Mesenteric fat pad (tissue), 1 donor: ENCODE data around the gene TGFBR3L. TPM values are rescaled to one million over a fixed set of nuclear protein-coding genes. Genes with fewer than 3 reads are reported as not detected.
A peak's percentile ranks its signal among the peaks of the same experiment; 100 is the strongest.
"Not testable (repeated sequence)": the region's sequence is repeated elsewhere in the genome, so short reads cannot be mapped to it uniquely, and the experiment has no call there.

Experiments
- DNase-seq: peaks from one replicate; pipeline ENCODE4 v3.0.0-alpha.2; 2020; ENCODE audit warnings: low spot score
- total RNA-seq: library from RNA; stranded (reverse); fragmentation: NEBNext Ultra II Directional; extraction: Animal tissue kit (Norgen Biotek cat#: 25700); gene quantifications from one replicate; pipeline ENCODE4 v1.2.1, GENCODE V29; 2021
- donor health status: DM: yes; HTN: yes; CAD: no.

The TGFBR3L gene
- total RNA-seq, 1 donor from 2014 or later = not detected

DNA sequence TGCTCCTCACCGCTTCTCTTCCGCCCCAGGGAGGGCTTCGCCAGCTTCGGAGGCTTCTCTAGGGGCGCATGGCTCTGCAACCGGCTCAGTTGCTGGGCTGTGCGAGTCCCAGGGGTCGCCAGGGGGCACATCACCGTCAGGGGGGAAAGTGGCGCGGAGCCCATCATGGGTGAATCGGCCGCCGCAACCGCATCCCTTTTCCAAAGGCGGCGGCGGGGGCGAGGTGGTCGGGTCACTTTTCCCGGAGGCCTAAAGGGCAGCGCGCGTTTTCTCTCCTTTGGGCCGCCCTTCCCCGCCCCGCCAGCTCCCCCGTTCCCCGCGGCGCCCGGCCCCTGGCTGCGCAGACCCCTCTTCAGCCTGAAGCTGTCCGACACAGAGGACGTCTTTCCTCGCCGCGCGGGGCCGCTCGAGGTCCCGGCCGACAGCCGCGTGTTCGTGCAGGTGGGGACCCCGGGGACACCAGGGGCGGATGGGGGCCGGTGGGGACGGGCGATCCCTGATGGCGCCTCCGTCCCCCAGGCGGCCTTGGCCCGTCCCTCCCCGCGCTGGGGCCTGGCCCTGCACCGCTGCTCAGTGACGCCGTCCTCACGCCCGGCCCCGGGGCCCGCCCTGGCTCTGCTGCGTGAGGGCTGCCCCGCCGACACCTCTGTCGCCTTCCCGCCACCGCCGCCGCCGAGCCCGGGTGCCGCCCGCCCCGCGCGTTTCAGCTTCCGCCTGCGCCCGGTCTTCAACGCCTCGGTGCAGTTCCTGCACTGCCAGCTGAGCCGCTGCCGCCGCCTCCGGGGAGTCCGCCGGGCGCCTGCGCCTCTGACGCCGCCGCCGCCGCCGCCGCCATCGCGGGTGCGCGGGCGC, 1.7 kb downstream of the TGFBR3L start:
- no peak for DNase-seq

DNA sequence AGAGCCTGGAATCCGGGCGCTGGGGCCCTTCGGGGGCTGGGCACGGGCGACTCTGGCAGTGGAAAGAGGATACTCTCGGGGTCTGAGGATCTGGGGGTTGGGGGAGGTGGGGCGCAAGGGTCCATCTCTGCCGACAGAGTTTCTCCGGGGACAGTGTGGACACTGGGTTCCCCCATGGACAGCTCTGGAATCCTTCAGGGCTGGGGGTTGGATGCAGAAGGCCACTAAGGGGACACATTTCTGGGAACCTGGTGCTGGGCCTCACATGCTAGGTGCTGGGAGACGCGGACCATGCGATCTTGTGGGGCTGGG, 2.3 kb downstream of the TGFBR3L start:
- DNase-seq = no peak

DNA sequence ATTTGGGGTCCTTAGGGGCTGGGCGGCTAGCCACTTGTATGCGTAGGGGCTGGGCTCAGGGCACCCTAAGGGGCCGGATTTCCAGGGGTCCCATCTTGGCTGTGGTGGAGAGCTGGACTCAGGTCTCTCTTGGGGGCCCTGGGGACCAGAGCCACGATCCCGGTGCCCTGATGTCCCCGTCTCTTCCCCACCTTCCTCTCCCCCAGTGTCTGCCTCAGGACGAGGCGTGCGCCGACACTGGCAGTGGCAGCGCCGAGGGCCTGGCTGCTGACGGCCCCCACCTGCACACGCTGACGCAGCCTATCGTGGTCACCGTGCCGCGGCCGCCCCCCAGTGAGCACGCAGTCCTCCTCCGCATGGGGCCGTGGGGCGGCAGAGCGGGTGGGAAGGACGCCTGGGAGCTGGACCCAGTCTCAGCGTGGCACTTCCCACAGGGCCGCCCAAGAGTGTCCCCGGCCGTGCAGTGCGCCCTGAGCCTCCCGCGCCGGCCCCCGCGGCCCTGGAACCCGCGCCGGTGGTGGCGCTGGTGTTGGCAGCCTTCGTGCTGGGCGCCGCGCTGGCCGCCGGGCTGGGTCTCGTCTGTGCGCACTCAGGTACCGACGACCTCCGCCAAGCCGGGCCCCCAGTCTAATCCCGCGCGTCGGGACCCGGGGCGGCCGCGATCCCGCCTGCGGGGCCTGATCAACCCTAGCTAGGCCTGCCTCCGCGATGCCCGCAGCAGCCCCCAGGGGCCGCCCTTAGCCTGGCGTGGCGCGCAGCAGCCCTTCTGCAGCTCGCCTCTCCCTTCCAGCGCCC, 2.8 kb downstream of the TGFBR3L start:
- no peak for DNase-seq

DNA sequence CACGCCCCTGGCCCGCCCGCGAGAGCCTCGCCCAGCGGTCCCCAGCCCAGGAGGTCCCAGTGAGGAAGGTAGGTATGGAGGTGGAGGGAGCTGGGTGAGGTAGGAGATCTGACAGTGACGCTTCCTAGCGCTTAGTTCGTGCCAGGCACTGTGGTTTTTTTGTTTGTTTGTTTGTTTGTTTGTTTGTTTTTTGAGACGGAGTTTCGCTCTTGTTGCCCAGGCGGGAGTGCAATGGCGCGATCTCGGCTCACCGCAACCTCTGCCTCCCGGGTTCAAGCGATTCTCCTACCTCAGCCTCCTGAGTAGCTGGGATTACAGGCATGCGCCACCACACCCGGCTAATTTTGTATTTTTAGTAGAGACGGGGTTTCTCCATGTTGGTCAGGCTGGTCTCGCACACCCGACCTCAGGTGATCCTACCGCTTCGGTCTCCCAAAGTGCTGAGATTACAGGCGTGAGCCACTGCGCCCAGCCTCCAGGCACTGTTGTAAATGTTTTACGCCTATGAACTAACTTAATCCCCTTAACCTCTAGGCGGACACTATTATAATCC, 3.5 kb downstream of the TGFBR3L start:
- not testable (repeated sequence) for DNase-seq

DNA sequence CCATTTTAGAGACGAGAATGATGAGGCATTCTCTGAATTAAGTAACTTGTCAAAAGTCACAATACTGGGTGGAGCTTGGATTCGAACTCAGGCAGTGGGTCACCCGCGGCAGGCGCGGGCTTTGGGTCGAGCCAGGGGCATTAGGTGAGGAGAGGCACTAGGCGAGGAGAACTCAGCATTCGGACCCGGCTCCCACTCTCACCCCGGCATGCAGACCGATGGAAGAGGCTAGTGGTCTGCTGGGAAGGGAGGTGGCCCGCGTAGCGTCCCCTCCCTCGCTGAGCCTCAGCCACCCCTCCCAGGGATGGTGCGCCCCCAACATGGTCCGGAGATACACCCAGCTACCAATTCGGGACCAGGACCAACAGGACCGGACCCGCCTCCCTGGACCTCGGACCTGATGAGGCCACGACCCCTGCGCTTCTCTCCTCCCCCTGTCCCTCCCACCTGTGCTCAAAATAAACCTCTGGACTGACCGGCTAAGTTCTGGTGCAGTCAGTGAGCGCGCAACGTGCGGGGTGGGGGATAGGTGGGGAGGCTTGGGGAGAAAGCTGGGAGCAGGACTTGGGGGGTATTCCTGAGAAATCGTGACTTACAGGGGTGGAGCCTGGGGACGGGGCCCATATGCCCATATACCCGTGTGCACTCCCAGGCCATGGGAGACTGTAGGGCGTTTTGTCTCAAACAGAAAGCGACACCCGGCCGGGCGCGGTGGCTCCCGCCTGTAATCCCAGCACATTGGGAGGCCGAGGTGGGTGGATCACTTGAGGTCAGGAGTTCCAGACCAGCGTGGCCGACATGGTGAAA, 4.2 kb downstream of the TGFBR3L start:
- DNase-seq = no peak

DNA sequence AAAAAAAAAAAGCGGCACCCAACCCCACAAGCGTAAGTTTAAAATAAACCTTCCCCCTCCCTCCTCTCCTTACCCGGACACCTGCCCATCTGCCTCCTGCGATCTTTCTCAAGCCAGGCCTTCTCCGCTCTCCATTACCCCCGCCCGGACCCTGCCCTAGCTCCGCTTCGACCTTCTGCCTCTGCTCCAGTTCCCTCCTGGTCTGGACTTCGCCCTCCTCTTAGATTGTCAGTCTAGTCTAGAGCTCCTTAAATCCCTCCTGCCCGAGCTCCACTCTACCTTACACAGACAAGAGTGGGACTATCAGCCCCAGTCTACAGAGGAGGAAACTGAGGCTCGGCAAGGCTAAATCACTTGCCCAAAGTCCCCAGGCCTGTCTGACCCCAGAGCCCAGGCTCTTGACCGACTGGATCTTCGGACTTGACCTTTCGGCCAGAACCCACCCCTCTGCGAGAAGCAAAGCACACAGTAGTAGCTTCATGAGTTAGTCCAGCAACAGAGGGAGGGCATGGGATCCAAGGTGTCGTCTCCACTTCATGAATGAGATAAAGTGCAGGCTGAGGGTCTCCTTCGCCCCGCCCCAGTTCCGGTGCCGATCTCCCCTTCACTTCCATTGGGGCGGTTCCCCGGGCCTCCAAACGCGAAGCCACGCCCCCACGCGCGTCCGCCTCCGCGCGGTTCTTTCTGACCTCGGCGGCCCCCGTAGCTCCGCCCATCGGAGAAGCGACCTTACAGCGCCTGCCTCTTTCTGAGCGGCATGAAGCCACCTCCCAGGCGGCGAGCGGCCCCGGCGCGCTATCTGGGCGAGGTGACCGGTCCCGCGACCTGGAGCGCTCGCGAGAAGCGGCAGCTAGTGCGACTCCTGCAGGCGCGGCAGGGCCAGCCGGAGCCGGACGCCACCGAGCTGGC, 5.2 kb downstream of the TGFBR3L start, which contains the start of gene SNAPC2:
TSS of gene SNAPC2 (plus strand) at position 729 of the 909 bp plus-strand sequence. CDS start at position 758, 29 bp downstream.
- peak; percentile 98 for DNase-seq

DNA sequence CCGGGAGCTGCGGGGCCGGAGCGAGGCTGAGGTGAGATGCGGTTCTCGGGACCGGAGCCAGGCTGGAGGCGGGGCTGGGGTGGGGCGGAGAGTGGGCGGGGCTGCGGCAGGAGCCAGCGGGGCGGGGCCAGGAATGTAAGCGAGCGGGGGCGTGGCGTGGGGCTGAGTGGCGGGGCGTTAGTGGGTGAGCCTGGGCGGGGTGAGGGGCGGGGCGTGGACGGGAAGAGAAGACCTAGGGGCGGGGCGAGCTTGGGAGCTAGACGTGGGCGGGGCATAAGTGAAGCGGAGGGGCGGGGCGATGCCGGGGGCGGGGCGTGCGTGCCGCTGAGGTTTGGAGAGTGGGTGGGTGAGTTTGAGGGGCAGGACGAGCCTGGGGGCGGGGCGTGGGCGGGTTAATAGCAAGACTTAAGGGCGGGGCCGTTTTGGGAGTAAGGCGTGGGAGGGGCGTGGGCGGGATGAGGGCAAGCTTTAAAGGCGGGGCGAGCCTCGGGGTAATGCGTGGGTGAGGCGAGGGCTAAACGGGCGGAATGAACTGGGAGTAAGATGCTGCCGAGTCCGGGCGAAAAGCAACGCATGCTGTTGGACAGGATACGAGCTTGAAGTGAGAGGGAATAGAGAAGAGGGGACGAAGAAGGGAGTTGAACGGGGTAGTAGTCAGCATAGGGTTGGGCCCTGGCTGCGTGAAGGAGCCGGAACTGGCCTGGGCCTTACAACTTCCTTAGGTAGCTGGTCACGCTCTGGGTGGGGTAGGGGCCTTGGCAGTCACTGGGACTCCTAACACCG, 6.1 kb downstream of the TGFBR3L start:
- DNase-seq = peak; percentile 100

DNA sequence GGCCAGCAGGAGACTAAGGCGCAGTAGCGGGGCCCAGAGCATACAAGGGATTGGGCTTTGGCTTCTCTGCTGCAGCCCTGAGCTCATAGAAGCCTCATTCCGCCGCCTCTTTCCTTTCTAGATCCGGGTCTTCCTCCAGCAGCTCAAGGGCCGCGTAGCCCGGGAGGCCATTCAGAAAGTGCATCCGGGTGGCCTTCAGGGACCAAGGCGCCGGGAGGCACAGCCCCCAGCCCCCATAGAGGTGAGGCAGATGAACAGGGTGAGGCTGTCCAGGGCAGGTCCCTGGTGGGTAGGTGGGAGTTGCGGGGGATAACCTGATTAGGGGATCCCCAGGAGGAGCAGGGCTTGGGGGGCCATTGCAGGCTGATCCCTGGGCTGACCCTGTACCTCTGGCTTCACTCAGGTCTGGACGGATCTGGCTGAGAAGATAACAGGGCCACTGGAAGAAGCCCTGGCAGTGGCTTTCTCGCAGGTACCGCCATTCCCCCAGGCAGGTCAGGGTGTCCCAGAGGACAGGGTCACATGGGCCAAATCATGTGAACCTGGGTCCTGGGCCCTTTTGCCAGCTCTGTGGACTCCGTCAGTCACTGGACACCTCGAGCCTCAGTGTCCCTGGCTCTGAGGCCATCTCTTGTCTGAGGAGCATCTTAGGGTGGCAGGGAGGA, 6.8 kb downstream of the TGFBR3L start:
- no peak for DNase-seq

DNA sequence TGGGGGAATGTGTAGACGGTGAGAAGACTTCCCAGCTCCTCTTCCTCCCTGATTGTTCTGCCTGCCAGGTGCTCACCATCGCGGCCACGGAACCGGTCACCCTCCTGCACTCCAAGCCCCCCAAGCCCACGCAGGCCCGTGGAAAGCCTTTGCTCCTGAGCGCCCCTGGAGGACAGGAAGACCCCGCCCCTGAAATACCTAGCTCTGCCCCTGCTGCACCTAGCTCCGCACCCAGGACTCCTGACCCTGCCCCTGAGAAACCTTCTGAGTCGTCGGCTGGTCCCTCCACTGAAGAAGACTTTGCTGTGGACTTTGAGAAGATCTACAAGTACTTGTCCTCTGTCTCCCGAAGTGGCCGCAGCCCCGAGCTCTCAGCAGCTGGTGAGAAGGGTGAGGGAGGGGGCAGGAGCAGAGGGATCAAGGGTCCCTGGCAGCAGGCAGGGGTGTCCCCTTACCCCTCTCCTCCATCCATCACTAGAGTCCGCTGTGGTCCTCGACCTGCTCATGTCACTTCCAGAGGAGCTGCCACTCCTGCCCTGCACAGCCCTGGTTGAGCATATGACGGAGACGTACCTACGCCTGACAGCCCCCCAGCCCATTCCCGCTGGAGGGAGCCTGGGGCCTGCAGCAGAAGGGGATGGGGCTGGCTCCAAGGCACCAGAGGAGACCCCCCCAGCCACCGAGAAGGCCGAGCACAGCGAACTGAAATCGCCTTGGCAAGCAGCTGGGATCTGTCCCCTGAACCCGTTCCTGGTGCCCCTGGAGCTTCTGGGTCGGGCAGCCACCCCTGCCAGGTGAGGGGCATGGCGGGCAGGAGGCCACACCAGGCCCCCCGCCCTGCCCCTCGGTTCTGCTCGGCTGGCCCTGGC, 7.6 kb downstream of the TGFBR3L start:
- no peak for DNase-seq

DNA sequence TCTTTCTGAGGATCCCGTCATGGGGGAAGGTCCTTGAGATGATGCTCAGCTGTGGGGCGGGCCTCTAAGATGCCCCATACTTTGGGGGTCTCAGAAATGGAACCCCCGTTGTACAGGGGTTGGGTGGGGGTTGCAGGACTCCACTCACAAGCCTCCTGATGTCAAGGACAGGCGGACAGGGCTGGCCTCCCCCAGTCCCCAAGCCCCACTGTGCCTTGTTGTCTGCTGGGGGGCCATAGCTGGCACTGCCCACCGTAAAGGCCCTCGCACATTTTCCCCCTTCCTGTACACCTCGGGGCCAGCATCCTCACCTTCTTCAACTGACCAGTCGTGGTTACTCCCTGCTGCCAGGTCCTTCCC, 8.2 kb downstream of the TGFBR3L start:
- DNase-seq = no peak

DNA sequence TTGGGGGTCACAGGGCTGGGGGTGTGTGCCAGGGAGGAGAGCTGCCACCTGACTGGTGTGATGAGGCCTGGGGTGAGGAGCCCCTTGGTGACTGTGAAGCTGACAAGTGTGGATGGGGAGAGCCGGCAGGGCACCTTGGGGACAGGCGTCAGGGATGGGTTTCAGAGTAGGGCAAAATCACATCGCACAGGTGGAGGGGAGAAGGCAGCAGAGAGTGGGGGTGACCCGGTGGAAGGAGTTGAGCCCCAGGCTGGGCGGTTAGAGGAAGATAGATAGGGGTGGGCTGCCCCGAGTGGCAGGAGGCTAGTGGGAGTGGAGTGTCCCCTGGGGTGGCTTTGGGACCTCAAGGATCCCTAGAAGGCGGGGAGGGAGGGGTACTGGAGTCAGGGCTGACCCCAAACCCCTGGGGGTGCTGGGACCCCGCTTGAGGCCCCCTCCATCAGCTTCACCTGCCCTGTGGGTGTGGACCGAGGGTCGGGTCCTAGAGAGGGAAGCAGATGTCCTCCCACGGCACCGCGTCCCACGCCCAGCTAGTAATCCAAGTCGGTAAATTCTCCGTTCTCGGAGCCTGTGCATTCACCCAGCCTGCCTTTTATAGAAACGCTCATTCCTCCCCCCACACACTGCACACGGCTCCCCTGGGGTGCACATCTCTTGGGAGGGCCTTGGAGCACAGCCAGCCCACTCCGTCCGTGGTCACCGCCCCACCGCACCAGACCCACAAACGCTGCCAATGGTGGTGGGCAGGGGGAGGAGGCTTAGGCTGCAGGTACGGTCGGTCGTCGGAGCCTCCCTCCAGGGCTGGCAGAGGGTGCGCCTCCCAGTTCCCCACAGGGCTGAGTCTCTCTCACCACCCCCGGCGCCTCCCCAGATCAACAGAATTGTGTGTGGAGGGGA, 8.9 kb downstream of the TGFBR3L start:
- no peak for DNase-seq

DNA sequence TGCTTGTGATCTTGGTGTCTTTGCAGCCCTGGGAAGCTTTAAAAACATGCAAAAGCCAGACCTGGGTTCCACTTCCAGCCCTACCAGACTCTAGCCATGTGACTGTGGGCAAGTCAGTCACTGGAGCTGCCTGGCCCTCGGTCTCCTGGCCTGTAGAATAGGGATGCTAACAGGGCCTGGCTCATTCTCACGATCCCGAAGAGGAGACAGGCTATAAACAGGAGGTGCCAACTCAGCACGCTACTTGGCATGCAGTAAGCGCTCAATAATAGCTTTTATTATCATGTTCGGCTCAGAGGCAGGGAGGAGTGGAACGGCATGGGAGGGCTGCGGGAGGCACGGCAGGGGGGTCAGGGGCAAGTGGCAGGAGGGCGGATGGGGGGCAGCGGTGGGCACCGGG, 9.6 kb downstream of the TGFBR3L start:
- DNase-seq = no peak

DNA sequence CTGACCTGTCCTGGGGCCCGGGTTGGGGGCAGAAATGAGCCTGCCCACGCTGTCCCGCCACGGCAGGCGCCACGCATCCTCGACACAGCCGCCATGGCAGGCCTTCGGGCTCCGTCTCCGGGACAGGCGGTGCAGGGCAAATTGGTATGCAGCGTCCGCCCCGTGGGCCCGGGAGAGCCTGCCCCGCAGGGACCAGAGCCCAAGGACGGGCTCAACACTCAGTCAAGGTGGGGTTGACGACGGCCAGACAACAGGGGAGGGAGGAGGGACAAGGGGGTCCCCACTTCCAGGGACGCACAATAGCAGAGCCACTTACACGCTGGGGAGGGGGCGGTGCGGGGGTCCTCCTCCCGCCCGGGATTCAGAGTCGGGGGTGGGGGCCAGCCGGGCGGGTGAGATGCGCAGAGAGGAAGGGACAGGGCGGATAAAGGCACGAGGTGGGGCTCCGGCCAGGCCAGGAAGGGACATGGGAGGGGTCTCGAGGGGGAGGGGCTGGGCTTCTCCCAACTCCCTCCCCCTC, 10.1 kb downstream of the TGFBR3L start:
- DNase-seq = no peak

DNA sequence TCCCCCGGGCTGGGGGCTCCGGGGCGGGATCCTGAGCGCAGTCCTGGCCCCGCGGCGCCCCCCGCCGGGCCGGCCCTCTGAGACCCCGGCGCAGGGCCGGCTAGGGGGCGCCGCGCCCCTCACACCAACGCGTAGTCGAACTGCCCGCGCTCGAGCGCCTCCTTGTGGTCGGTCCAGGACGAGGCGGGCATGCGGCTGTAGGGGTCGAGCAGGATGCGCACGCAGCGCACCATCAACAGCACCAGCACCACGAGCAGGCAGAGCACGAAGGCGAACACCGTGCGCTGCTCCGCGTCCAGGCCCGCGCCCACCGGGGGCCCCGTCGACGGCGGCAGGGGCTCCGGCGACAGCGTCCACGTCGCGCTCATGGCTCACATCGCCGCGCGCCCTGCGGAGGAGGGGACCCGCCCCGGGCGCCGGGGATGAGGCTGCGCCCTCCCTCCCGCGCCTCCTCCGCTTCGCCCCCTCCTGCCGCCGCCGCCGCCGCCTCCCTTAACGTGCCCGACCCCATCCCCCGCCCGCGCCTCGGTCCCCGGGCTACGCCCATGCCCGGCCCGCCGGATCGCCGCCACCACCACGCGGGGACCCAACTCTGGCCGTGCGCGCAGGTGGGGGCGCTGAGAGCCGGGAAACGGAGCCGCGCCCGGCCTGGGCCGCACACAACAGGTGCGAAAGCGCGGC, 10.7 kb downstream of the TGFBR3L start:
- DNase-seq = no peak

DNA sequence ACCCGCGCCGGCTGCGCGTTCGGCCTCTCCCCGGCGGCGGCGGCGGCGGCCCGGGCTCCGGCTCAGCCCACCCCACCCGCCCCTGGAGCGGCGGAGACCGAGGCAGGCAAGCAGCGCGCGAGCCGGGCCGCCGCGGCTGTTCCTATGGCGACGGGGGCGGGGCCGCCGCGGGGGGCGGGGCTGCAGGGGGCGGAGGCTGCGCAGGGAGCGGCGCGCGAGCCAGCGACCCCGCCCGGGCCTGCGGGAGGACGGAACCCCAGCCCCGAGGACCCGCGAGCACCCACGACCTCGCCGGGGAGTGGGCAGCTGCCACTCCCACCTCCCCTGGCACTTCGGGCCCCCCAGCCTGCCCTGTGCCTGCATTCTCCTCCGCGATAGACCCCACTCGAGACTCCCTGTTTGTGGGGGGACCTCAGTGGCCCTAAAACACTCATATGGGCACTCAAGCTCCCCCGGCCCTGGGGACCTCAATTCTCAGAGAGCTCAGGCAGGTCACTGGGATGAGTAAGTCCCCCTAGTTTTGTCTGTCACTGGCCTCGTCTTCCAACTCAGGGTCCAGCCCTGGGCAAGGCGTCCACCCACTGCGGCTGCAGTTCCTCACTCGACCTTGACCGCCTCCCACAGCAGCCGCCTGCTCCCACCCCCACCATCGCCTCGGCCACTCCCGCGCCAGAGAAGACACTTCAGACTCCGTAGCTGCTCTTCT, 11.5 kb downstream of the TGFBR3L start, which contains the start of gene CTXN1:
TSS of gene CTXN1 (minus strand) at position 115 of the 706 bp plus-strand sequence. CDS start 597 bp downstream, outside the sequence.
- no peak for DNase-seq
